Stimulated activated CD8-positive, alpha-beta memory T cell treated with anti-CD3 and anti-CD28 coated beads, Interleukin-7, amount 100 ng/mL, for 24 hours (primary cell): Measurements from ENCODE around the gene RIPPLY2.
"Not testable (repeated sequence)": the region's sequence is repeated elsewhere in the genome, so short reads cannot be mapped to it uniquely, and the experiment has no call there.

Experiments
- DNase-seq: peaks from one replicate; pipeline ENCODE4 v3.0.0-alpha.2; 2020; ENCODE audit warnings: low read depth

RIPPLY2 gene

GRCh38 chr6:83853178-83854000 is at the start of gene RIPPLY2:
RIPPLY2 (plus strand) TSS chr6:83853360; CDS start chr6:83853417, 57 bp downstream.
- DNase-seq = no peak

GRCh38 chr6:83803492-83803891 is 49.7 kb upstream of the RIPPLY2 start:
- not testable (repeated sequence) for DNase-seq

- DNase-seq = no peak
These were observed 48.3 kb upstream of the RIPPLY2 start for GRCh38 chr6:83804886-83805285.

GRCh38 chr6:83808005-83808404 is 45.2 kb upstream of the RIPPLY2 start:
- no peak for DNase-seq

GRCh38 chr6:83808926-83809325 is 44.2 kb upstream of the RIPPLY2 start:
- DNase-seq = no peak

GRCh38 chr6:83812595-83812994 is 40.6 kb upstream of the RIPPLY2 start:
- no peak for DNase-seq

- DNase-seq = no peak
These were observed 37.4 kb upstream of the RIPPLY2 start for GRCh38 chr6:83815631-83816272.

GRCh38 chr6:83822629-83823169 is 30.5 kb upstream of the RIPPLY2 start:
- DNase-seq = no peak

- no peak for DNase-seq
These were observed 28.8 kb upstream of the RIPPLY2 start for GRCh38 chr6:83824388-83824801.

GRCh38 chr6:83824831-83825230 is 28.3 kb upstream of the RIPPLY2 start:
- no peak for DNase-seq

GRCh38 chr6:83827050-83827449 is 26.1 kb upstream of the RIPPLY2 start:
- DNase-seq = no peak

GRCh38 chr6:83838727-83839126 is 14.4 kb upstream of the RIPPLY2 start:
- no peak for DNase-seq

GRCh38 chr6:83844170-83844569 is 9.0 kb upstream of the RIPPLY2 start:
- no peak for DNase-seq

GRCh38 chr6:83846291-83846690 is 6.9 kb upstream of the RIPPLY2 start:
- DNase-seq = no peak

GRCh38 chr6:83847179-83847578 is 6.0 kb upstream of the RIPPLY2 start:
- no peak for DNase-seq

- no peak for DNase-seq
These were observed 4.0 kb upstream of the RIPPLY2 start for GRCh38 chr6:83849127-83849526.

GRCh38 chr6:83849610-83850009 is 3.5 kb upstream of the RIPPLY2 start:
- DNase-seq = no peak

- no peak for DNase-seq
These were observed 507 bp upstream of the RIPPLY2 start for GRCh38 chr6:83852528-83853177.

- no peak for DNase-seq
These were observed 891 bp downstream of the RIPPLY2 start for GRCh38 chr6:83854001-83854501.

GRCh38 chr6:83854766-83855165 is 1.6 kb downstream of the RIPPLY2 start:
- no peak for DNase-seq

- DNase-seq = peak; percentile 89
These were observed 6.5 kb downstream of the RIPPLY2 start, which contains the start of gene CYB5R4 for GRCh38 chr6:83859410-83860358. CYB5R4 (plus strand) TSS chr6:83859689; CDS start chr6:83859783, 94 bp downstream.
